Hepatocyte (in vitro differentiated cells): ENCODE results near the gene RAB11FIP4. TPM values are rescaled to one million over a fixed set of nuclear protein-coding genes. Genes with fewer than 3 reads are reported as not detected.

Experiments
- DNase-seq: peaks from one replicate; pipeline ENCODE4 v3.0.0-alpha.2; 2016; ENCODE audit warnings: low spot score
- H2AFZ ChIP-seq: fragments of 200-600 bp; sonication (generic); 2 replicates; pipeline ENCODE4 v1.6.0; 2016; ENCODE audit warnings: antibody characterized with exemption, mild to moderate bottlenecking
- H3K27ac ChIP-seq: fragments of 200-600 bp; sonication (generic); 2 replicates; pipeline ENCODE4 v1.5.1; 2016; ENCODE audit warnings: mild to moderate bottlenecking
- H3K27me3 ChIP-seq: fragments of 200-600 bp; sonication (generic); 2 replicates; pipeline ENCODE4 v1.6.1; 2016
- H3K36me3 ChIP-seq: fragments of 200-600 bp; sonication (generic); replicated peaks from 2 replicates; pipeline ENCODE4 v1.5.1; 2016; ENCODE audit warnings: low read depth; ENCODE audit not compliant: insufficient read depth
- H3K4me1 ChIP-seq: fragments of 200-600 bp; sonication (generic); 2 replicates; pipeline ENCODE4 v1.5.1; 2016; ENCODE audit warnings: mild to moderate bottlenecking, moderate library complexity; ENCODE audit not compliant: insufficient read depth
- H3K4me2 ChIP-seq: fragments of 200-600 bp; sonication (generic); 2 replicates; pipeline ENCODE4 v1.6.0; 2016
- H3K4me3 ChIP-seq: fragments of 200-600 bp; sonication (generic); 2 replicates; pipeline ENCODE4 v1.5.1; 2016; ENCODE audit warnings: mild to moderate bottlenecking
- H3K79me2 ChIP-seq: fragments of 200-600 bp; sonication (generic); 2 replicates; pipeline ENCODE4 v1.6.0; 2017; ENCODE audit warnings: mild to moderate bottlenecking
- H3K9me2 ChIP-seq: fragments of 200-600 bp; sonication (generic); replicated peaks from 2 replicates; pipeline ENCODE4 v1.6.0; 2017; ENCODE audit warnings: mild to moderate bottlenecking; ENCODE audit not compliant: insufficient read depth
- H3K9me3 ChIP-seq: fragments of 200-600 bp; sonication (generic); 2 replicates; pipeline ENCODE4 v1.5.1; 2016; ENCODE audit warnings: low read depth, mild to moderate bottlenecking
- H4K20me1 ChIP-seq: fragments of 200-600 bp; sonication (generic); 2 replicates; pipeline ENCODE4 v1.6.0; 2016; ENCODE audit warnings: mild to moderate bottlenecking; ENCODE audit not compliant: insufficient read depth, poor library complexity, severe bottlenecking
- EZH2 ChIP-seq: fragments of 200-600 bp; sonication (generic); IDR thresholded peaks from 2 replicates; pipeline ENCODE4 v1.6.1; 2016; ENCODE audit warnings: antibody characterized with exemption, mild to moderate bottlenecking, borderline replicate concordance
- EZH2phosphoT487 ChIP-seq: fragments of 200-600 bp; sonication (generic); IDR thresholded peaks from one replicate; pipeline ENCODE4 v1.6.1; 2018; ENCODE audit warnings: antibody characterized with exemption, mild to moderate bottlenecking, low read depth, moderate library complexity; ENCODE audit not compliant: unreplicated experiment, severe bottlenecking
- WGBS: methylation state at CpG from one replicate; pipeline ENCODE4 v1.1.6; 2016; ENCODE audit warnings: low lambda C conversion rate; ENCODE audit errors: missing lambda C conversion rate; 5-methylcytosine and 5-hydroxymethylcytosine counted together
- polyA plus RNA-seq: library from polyadenylated mRNA; unstranded; fragments of >200 nt; fragmentation: Nextera tagmentation; extraction: Ambion mirVana; gene quantifications from 2 replicates; pipeline ENCODE4 v1.2.1, GENCODE V29; 2016
- total RNA-seq: library from RNA; depleted of rRNA; stranded (reverse); fragments of >200 nt; gene quantifications from 2 replicates; pipeline ENCODE4 v1.2.3, GENCODE V29; 2014
- TF ChIP-seq, protein P1 (sequence below): fragments of 200-600 bp; sonication (generic); IDR thresholded peaks from 2 replicates; pipeline ENCODE4 v1.5.1; 2016; ENCODE audit warnings: antibody characterized with exemption, mild to moderate bottlenecking; ENCODE audit not compliant: poor library complexity

RAB11FIP4 gene
- total and polyA plus RNA-seq, 2 experiments from 2014 or later, result 25.8 to 35.6 TPM

DNA sequence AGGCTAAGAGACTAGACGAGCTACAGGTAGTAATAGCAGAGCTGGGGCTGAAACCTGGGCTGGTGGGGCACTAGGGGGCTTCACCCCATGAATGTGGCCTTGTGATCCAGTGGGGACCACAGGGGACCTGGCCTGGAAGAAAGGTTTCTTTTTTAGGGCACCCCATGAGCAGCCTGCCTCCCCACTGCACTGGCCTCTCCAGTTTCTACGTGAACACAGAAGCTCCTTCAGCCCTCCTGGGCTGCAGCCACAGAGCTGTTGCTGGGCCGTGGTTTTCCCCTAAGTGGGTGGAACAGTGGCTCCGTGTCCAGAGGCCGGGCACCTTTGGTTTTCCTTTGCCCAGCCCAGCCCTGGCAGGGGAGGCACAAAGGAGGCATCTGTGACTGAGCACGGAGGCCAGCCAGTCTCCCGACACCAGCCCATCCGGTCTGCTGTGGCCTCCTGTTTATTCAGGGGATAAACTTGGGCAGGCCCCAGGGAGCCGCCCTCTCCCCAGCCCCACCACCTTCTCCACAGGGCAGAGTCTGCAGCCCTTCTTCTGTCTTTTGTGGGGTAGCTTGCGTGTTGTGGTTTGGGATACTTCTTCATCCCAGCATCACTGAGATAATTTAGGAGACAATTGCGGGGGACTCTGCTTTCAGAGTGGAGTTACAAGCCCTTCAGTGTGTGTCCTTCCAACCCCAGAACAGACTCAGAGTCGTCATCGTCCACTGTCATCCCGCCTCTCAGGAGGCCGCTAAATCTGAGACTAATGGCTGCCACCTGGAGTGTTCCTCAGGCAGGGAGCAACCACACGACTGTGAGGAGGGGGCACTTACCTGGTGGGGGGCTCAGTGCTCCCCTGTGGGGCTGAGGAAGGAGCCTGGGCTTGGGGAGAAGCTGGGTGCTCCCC, 85.3 kb downstream of the RAB11FIP4 start:
- Histone ChIP-seq H3K27me3 (no peaks in the 10 kb centered on the region), H3K4me2 (no peak overlapping the region), H3K9me3 (no peaks in the 10 kb centered on the region), H4K20me1 (no peaks in the 10 kb centered on the region), H3K36me3 (no peaks in the 10 kb centered on the region), H3K9me2 (no peaks in the 10 kb centered on the region), H3K4me1 (peaks cover 4% of the 10 kb centered on the region), H3K27ac (no peak overlapping the region), H2AFZ (no peak overlapping the region), H3K4me3 (no peak overlapping the region), H3K79me2 (no peaks in the 10 kb centered on the region)
- no peak for DNase-seq
- TF ChIP-seq, protein P1, sequence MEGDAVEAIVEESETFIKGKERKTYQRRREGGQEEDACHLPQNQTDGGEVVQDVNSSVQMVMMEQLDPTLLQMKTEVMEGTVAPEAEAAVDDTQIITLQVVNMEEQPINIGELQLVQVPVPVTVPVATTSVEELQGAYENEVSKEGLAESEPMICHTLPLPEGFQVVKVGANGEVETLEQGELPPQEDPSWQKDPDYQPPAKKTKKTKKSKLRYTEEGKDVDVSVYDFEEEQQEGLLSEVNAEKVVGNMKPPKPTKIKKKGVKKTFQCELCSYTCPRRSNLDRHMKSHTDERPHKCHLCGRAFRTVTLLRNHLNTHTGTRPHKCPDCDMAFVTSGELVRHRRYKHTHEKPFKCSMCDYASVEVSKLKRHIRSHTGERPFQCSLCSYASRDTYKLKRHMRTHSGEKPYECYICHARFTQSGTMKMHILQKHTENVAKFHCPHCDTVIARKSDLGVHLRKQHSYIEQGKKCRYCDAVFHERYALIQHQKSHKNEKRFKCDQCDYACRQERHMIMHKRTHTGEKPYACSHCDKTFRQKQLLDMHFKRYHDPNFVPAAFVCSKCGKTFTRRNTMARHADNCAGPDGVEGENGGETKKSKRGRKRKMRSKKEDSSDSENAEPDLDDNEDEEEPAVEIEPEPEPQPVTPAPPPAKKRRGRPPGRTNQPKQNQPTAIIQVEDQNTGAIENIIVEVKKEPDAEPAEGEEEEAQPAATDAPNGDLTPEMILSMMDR, result no peak
- TF ChIP-seq EZH2 (no peak), EZH2phosphoT487 (no peak)
- 65% methylated on average over 16 of the region's 16 CpGs for WGBS

DNA sequence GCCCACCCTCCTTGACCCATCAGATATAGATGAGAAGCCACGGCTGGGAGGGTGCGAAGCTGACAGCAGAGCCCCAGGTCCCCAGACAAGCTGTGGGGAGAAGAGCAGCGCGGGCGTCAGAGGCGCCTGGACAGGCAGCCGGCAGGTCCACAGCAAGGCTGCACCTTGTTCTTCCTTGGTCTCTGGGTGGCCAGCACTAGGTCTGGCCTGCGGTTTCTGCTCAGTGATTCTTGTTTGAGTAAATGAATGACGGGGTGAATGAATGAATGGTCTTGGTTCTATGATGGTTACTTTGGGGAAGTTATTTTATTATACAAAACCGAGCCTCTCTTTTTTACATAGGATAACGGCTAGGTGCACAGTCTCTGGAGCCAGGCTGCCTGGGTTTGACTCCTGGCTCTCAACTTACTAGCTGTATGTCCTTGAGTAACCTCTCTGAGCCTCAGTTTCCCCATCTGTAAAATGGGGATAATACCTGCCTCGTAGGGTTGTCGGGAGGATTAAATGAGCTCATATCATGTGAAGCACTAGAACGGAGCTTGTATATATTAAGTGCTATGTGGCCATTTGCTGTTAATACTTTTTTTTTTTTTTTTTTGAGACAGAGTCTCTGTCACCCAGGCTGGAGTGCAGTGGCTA, 86.1 kb downstream of the RAB11FIP4 start:
- no peak for TF ChIP-seq EZH2phosphoT487
- no peak for TF ChIP-seq EZH2
- TF ChIP-seq, protein P1, result no peak
- no peak overlapping the region for H3K27ac ChIP-seq
- 92% methylated on average over 14 of the region's 14 CpGs for WGBS

GRCh38 chr17:31479062-31479408, 87.6 kb downstream of the RAB11FIP4 start:
- H3K79me2 ChIP-seq, result no peaks in the 10 kb centered on the region
- no peak overlapping the region for H3K27ac ChIP-seq
- no peaks in the 10 kb centered on the region for H3K9me3 ChIP-seq
- H3K4me1 ChIP-seq, result peaks cover 4% of the 10 kb centered on the region
- no peaks in the 10 kb centered on the region for H3K9me2 ChIP-seq
- no peak overlapping the region for H2AFZ ChIP-seq
- TF ChIP-seq EZH2phosphoT487 (no peak), EZH2 (no peak)
- TF ChIP-seq, protein P1, result no peak
- no peaks in the 10 kb centered on the region for H4K20me1 ChIP-seq
- H3K4me2 ChIP-seq, result no peak overlapping the region
- no peaks in the 10 kb centered on the region for H3K27me3 ChIP-seq
- DNase-seq, result no peak
- H3K36me3 ChIP-seq, result no peaks in the 10 kb centered on the region
- 96% methylated on average over 1 of the region's 1 CpG for WGBS
- no peak overlapping the region for H3K4me3 ChIP-seq

More for the DNA sequence above, 86.1 kb downstream of the RAB11FIP4 start:
- Histone ChIP-seq H3K9me3 (no peaks in the 10 kb centered on the region), H2AFZ (no peak overlapping the region), H4K20me1 (no peaks in the 10 kb centered on the region), H3K4me1 (peaks cover 4% of the 10 kb centered on the region), H3K4me2 (no peak overlapping the region), H3K9me2 (no peaks in the 10 kb centered on the region), H3K79me2 (no peaks in the 10 kb centered on the region), H3K36me3 (no peaks in the 10 kb centered on the region), H3K4me3 (no peak overlapping the region), H3K27me3 (no peaks in the 10 kb centered on the region)
- no peak for DNase-seq
